ENCODE measurements around the gene ATP1B2. TPM values are rescaled to one million over a fixed set of nuclear protein-coding genes. Genes with fewer than 3 reads are reported as not detected.
A peak's percentile ranks its signal among the peaks of the same experiment; 100 is the strongest.
"Not testable (repeated sequence)": the region's sequence is repeated elsewhere in the genome, so short reads cannot be mapped to it uniquely, and the experiment has no call there.

ATP1B2 gene
- total RNA-seq, 2 experiments from 2014 or later, result 0.08 TPM; not detected in 1

DNA sequence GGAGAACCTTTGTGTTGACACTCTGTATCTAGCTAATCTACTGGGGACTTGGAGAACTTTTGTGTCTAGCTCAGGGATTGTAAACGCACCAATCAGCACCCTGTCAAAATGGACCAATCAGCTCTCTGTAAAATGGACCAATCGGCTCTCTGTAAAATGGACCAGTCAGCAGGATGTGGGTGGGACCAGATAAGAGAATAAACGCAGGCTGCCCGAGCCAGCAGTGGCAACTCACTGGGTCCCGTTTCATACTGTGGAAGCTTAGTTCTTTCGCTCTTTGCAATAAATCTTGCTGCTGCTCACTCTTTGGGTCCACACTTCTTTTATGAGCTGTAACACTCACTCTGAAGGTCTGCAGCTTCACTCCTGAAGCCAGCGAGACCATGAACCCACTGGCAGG, 9.1 kb upstream of the ATP1B2 start:
- H3K27ac Mint-ChIP-seq, result peak overlapping the region; percentile 62
- POLR2A ChIA-PET, result interaction anchor here (0.6 to 1.2 kb wide), 4 partner anchors 16 to 64 kb away, joined by 3 to 5 read pairs (median 4); partner anchors contain the start of genes TP53 and WRAP53
- CTCF ChIA-PET, result interaction anchor here (0.9 to 1.5 kb wide), 3 partner anchors 9 to 53 kb away, joined by 3 to 7 read pairs (median 3); no protein-coding TSS in a partner anchor
- H3K4me3 Mint-ChIP-seq, result peak overlapping the region; percentile 59
- H3K36me3 Mint-ChIP-seq (ENCODE audit: low read depth); H3K27me3 Mint-ChIP-seq; H3K9me3 Mint-ChIP-seq: not testable (repeated sequence)
- peaks cover 24% of the 10 kb centered on the region for H3K4me1 Mint-ChIP-seq
- DNase-seq, result peak; percentile 39

DNA sequence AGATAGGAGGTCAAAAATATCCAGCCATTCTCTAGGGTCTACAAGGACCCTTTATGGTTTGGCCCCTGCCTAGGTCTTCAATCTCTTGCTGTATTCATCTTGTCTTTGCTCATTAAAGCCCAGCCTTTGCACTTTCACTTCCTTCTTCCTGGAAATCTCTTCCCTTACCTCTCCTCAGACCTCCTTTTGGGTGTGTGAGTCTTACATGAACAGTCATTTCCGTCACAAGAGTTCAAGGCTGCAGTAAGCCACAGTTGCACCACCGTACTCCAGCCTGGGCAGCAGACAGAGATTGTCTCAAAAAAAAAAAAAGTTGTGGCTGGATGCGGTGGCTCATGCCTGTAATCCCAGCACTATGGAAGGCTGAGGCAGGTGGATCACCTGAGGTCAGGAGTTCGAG, 6.0 kb upstream of the ATP1B2 start:
- ChIA-PET POLR2A (no interaction called here), CTCF (no interaction called here)
- H3K4me1 Mint-ChIP-seq, result peaks cover 25% of the 10 kb centered on the region
- no peak overlapping the region for H3K4me3 Mint-ChIP-seq
- no peak for DNase-seq
- peak overlapping the region; percentile 7 for H3K27ac Mint-ChIP-seq
- no peaks in the 10 kb centered on the region for H3K36me3 Mint-ChIP-seq (ENCODE audit: low read depth)
- H3K27me3 Mint-ChIP-seq, result peaks cover 12% of the 10 kb centered on the region
- H3K9me3 Mint-ChIP-seq, result peaks cover 2% of the 10 kb centered on the region

DNA sequence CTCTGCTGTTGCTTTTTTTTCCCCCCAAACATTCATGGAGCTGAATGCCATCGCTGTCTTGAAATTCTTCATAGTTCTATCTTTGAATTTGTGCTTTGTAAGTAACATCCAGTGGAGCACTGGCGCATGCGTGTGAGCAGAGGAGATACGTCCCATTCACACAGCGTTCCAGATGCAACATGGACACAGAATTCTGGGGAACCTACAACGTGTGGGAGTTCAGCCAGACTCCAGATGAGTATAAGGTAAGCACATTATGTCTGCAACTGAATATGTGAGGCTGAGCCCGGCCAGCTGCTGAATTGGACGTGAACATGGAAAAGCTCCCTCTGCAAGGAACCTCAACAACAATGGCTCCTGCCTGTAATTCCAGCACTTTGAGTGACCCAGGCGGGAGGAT, 4.3 kb upstream of the ATP1B2 start:
- POLR2A ChIA-PET, result no interaction called here
- CTCF ChIA-PET, result interaction anchor here (0.6 kb wide), 1 partner anchor 13 kb away, joined by 3 read pairs; no protein-coding TSS in a partner anchor
- Mint-ChIP-seq H3K4me3 (no peak overlapping the region), H3K36me3 (ENCODE audit: low read depth) (no peaks in the 10 kb centered on the region), H3K27ac (no peak overlapping the region), H3K4me1 (peaks cover 35% of the 10 kb centered on the region), H3K27me3 (peaks cover 26% of the 10 kb centered on the region), H3K9me3 (peaks cover 1% of the 10 kb centered on the region)
- no peak for DNase-seq

DNA sequence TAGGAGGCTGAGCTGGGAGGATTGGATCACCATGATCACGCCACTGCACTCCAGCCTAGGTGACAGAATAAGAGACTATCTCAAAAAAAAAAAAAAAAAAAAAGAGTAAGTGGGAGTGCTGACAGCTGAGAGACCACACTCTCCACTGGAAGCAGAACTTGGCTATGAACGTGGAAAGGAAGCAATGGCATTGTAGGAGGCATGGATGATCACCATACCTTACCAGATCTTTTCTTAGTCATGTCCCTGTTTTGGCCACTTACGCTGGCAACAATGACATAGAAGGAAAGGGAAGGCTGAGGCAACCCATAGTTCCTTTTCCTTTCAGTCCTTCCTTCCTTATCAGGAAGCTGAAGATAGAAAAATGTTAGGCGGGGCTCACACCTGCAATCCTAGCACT, 3.7 kb upstream of the ATP1B2 start:
- no peaks in the 10 kb centered on the region for H3K9me3 Mint-ChIP-seq
- no peak for DNase-seq
- no peak overlapping the region for H3K27ac Mint-ChIP-seq
- H3K4me3 Mint-ChIP-seq, result no peak overlapping the region
- no peaks in the 10 kb centered on the region for H3K36me3 Mint-ChIP-seq (ENCODE audit: low read depth)
- POLR2A ChIA-PET, result no interaction called here
- H3K27me3 Mint-ChIP-seq, result peaks cover 29% of the 10 kb centered on the region
- CTCF ChIA-PET, result no interaction called here
- H3K4me1 Mint-ChIP-seq, result peaks cover 30% of the 10 kb centered on the region

DNA sequence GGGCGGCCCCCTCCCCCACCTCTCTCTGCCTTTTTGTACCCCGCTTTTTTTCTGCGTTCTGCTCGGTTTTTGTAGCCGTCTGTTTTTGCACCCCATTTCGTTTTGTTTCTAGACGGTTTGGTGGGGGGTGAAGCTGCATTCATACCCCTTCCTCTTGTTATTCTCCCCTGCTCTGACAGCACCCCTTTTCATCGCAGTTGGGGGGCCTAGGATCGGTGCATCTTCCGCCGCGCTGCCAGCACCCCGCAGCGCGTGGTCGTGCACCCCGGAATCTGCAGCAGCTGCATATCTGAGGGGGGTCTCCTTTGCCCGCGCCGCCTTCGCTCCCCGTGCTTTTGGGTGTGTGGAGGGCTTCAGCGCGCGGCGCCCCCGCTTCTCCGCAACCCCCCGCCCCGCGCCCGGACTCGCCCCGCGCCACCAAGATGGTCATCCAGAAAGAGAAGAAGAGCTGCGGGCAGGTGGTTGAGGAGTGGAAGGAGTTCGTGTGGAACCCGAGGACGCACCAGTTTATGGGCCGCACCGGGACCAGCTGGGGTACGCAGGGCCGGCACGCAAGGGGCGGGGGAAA, 455 bp downstream of the ATP1B2 start:
- Mint-ChIP-seq H3K36me3 (ENCODE audit: low read depth) (no peaks in the 10 kb centered on the region), H3K27ac (no peak overlapping the region), H3K9me3 (no peaks in the 10 kb centered on the region), H3K4me1 (peaks cover 16% of the 10 kb centered on the region), H3K4me3 (peak overlapping the region; percentile 62), H3K27me3 (peaks cover 46% of the 10 kb centered on the region)
- ChIA-PET POLR2A (interaction anchor here (0.5 to 1.7 kb wide), 2 partner anchors 36 kb away, joined by 4 to 5 read pairs; partner anchors contain the start of genes FXR2, TP53 and WRAP53), CTCF (interaction anchor here (0.9 to 2.0 kb wide), 6 partner anchors 8 to 385 kb away, joined by 3 to 10 read pairs (median 4); partner anchors contain the start of genes FXR2, SAT2, SHBG and TP53)
- no peak for DNase-seq

DNA sequence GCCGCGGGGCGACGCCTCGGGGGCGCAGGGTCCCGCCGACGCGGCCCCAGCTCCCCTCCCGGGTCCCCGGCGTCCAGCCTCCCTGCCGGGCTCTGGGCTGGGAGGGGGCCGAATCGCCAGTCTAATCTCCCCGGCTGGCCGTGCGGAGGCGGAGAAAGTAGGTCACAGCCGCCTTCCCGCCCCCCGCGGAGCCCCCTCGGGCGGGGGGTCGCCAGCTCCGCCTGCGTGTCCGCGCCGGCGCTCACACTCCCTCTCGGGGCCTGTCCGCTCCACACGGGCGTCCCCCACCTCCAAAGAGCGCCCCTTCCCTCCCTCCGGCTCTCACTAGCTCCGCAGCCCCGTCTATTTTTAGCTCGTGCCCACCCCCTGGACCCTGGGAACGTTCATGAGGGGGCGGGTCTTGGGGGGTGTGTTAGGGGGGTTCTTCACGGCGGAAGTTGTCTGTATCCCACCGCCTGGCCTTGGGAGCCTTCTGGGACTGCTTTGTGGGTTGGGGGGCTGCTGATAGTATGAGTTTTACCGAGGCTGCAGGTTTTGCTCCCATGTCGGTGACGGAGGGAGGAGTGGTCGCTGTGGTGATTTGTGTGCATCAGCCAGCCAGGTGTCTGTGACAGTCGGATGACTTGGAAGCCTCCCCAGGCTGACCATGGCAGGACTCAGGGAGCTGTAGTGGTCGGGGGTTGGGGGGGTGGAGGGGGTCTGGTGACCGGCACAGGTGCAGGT, 1.1 kb downstream of the ATP1B2 start:
- CTCF ChIA-PET, result interaction anchor here (0.6 to 2.0 kb wide), 6 partner anchors 9 to 386 kb away, joined by 3 to 10 read pairs (median 4); partner anchors contain the start of genes FXR2, SAT2, TP53 and WRAP53
- no peak for DNase-seq
- no peaks in the 10 kb centered on the region for H3K9me3 Mint-ChIP-seq
- POLR2A ChIA-PET, result interaction anchor here (0.6 to 1.7 kb wide), 2 partner anchors 9 to 36 kb away, joined by 4 to 5 read pairs; partner anchors contain the start of genes TP53 and WRAP53
- no peaks in the 10 kb centered on the region for H3K36me3 Mint-ChIP-seq (ENCODE audit: low read depth)
- no peak overlapping the region for H3K27ac Mint-ChIP-seq
- H3K4me1 Mint-ChIP-seq, result peaks cover 15% of the 10 kb centered on the region
- H3K4me3 Mint-ChIP-seq, result no peak overlapping the region
- peaks cover 41% of the 10 kb centered on the region for H3K27me3 Mint-ChIP-seq

DNA sequence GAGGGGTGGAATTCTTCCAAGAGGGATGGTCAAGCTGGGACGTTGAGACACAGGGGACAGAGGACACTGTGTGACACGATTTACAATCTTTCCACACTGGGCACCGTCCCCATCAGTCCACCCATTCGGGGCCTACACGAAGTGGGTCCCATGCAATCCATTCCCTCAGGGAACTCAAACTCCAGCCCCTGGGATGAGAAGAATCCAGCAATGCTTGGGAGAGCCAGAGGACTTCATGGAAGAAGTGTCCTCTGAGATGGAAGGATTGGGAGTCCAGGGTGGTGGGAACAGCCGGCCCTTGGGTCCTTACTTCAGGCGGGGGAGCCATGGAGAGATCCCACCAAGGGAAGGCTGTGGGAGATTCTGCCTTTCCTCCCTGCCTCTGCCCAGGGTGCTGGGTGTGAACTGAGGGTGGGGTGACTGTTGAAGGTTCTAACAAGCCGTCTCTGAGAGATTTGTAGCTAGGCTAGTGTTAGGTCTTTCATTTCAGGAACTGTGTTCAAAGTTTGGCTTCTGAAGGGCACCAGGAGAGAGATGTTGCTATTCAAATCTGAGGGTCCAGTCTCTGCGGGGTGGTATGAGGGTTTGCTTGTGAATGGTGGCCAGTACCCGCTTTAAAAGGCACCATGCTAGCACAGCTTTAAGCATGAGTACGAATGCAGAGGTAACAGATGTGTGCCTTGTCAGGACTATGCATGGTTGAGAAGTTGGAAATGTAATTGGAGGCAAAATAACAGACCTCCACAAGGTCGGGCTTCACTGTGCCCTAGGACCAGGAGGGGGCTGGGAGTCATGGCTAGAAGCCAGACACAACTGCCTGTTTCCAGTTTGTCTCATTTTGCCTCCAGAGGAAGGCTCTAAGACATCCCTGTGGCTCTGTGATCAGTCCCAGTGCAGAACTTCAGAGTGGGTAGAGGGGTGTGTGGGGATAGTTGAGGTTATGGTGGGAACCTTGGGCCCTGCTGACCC, 1.9 kb downstream of the ATP1B2 start:
- Mint-ChIP-seq H3K4me1 (peaks cover 15% of the 10 kb centered on the region), H3K27me3 (peaks cover 41% of the 10 kb centered on the region), H3K4me3 (no peak overlapping the region), H3K36me3 (ENCODE audit: low read depth) (no peaks in the 10 kb centered on the region), H3K27ac (no peak overlapping the region), H3K9me3 (no peaks in the 10 kb centered on the region)
- ChIA-PET POLR2A (interaction anchor here (0.6 kb wide), 1 partner anchor 8 kb away, joined by 4 read pairs; no protein-coding TSS in a partner anchor), CTCF (interaction anchor here (0.5 to 1.3 kb wide), 3 partner anchors 15 to 86 kb away, joined by 3 to 5 read pairs (median 4); partner anchors contain the start of genes TP53 and WRAP53)
- DNase-seq, result no peak

DNA sequence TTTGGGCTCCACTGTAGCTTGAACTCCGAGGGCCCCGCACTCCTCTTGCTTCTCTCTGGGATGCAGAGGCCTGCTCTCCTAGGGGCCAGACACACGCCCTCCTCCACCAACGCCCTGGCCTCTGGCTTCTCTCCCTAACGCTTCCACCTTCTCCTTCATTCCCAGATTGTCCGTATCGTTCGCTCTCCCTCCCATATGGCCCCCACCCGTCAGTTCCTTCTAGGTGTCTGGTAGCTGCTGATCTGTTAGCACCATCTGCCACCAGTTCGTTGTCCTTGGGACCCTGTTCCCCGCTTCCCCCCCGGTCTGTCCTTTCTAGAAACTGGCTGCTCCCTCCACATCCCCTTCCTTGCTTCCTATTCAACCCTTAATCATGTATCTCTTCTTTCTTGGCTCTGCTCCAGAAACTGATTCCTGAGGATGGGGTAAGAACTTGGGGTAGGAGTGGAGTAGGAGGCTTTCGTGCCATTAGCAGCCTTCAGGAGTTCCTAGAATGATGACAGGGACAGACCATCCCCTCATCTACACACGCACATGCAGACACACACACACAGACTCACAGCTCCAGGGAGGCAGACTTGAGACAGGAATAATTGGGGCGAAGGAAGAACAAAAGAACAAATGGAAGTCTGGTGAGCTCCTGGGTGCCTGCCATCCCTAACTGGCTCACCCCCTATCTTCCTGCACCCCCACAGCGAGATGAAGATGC, 4.3 kb downstream of the ATP1B2 start:
- CTCF ChIA-PET, result interaction anchor here (0.6 to 1.3 kb wide), 3 partner anchors 17 to 264 kb away, joined by 3 to 4 read pairs (median 3); no protein-coding TSS in a partner anchor
- Mint-ChIP-seq H3K4me3 (no peak overlapping the region), H3K27ac (no peak overlapping the region), H3K27me3 (peaks cover 34% of the 10 kb centered on the region), H3K4me1 (peaks cover 12% of the 10 kb centered on the region), H3K9me3 (no peaks in the 10 kb centered on the region), H3K36me3 (ENCODE audit: low read depth) (no peaks in the 10 kb centered on the region)
- DNase-seq, result no peak
- POLR2A ChIA-PET, result no interaction called here

DNA sequence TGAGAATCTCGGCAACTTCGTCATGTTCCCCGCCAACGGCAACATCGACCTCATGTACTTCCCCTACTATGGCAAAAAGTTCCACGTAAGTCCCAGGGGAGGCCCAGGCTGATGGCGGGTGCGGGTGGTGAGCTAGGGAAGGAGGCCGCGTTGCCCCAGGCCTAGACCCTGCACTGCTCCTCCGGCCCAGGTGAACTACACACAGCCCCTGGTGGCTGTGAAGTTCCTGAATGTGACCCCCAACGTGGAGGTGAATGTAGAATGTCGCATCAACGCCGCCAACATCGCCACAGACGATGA, 4.8 kb downstream of the ATP1B2 start:
- no peaks in the 10 kb centered on the region for H3K9me3 Mint-ChIP-seq
- CTCF ChIA-PET, result interaction anchor here (1.1 to 1.3 kb wide), 2 partner anchors 18 to 263 kb away, joined by 3 to 4 read pairs; no protein-coding TSS in a partner anchor
- H3K36me3 Mint-ChIP-seq (ENCODE audit: low read depth), result no peaks in the 10 kb centered on the region
- peaks cover 29% of the 10 kb centered on the region for H3K27me3 Mint-ChIP-seq
- no peak for DNase-seq
- POLR2A ChIA-PET, result no interaction called here
- no peak overlapping the region for H3K27ac Mint-ChIP-seq
- no peak overlapping the region for H3K4me3 Mint-ChIP-seq
- peaks cover 7% of the 10 kb centered on the region for H3K4me1 Mint-ChIP-seq

DNA sequence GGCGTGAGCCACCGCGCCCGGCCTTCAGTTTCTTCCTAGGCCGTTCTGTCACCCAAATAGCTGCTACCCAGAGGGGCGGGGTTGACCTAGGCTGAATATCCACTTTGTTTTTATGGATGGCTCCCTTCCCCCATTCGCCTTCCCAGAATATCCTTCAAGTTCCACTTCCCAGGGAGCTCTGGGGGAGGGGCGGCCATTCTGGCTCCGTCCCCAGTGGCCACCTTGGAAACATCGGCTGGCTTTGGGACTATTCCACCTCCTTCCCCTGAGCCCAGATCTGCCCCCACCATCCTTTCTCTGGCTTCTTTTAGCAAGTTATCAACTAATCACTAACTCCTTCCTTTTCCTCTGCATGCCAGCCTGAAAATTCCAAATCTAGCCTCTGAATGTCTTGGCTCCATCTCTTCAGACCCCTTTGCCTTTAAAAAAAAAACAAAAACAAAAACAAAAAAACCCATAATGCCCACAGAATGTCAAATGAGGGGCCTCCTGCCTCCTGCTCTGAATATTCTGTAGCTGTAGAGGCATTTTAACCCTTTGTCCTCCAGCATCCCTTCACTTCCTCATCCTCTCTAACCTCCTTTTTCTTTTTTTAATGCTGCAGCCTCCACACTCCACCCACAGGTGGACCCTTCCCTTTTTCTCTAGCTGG, 6.4 kb downstream of the ATP1B2 start:
- POLR2A ChIA-PET, result no interaction called here
- Mint-ChIP-seq H3K9me3 (no peaks in the 10 kb centered on the region), H3K4me3 (no peak overlapping the region), H3K4me1 (no peaks in the 10 kb centered on the region), H3K27ac (no peak overlapping the region), H3K27me3 (peaks cover 18% of the 10 kb centered on the region), H3K36me3 (ENCODE audit: low read depth) (no peaks in the 10 kb centered on the region)
- DNase-seq, result no peak
- CTCF ChIA-PET, result interaction anchor here (1.0 to 1.5 kb wide), 2 partner anchors 10 to 31 kb away, joined by 3 read pairs; no protein-coding TSS in a partner anchor

DNA sequence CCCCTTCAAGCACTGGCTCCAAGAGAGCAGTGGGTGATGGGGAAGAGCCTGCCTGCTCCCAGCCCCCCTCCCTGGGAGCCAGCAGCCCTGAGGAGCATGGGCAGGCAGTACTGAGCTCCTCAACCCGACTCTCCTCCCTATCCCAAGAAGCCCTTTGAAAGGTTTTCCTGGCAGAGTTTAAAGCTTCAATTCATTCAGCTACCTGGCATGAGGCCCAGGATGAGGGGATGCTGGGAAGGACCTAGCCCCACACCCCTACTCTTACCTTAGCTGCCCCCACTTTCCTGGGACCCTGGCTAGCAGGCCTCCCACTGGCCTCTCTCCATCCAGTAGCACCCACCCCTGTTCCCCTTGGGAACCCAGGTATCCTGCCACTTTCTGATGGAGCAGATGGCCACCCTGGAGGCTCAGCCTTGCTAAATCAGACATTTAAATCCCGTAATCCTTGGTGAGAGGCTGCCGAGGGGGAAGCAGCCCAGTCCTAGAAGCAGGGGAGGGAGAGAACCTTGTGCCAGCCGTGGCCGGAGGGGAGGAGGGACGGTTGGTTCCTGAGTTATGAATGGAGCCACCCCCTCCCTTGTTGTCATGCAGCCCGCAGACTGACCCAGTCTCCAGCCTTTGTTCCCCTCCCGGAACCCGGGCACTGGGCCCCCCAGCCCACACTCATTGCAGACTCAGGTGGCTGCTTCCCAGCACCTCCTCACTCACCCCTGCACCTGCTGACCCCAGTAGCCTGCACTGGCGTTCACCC, 17.1 kb downstream of the ATP1B2 start:
- no peaks in the 10 kb centered on the region for H3K27me3 Mint-ChIP-seq

More for the DNA sequence above, 17.1 kb downstream of the ATP1B2 start:
- Mint-ChIP-seq H3K4me1 (no peaks in the 10 kb centered on the region), H3K9me3 (no peaks in the 10 kb centered on the region), H3K27ac (peak overlapping the region; percentile 36), H3K4me3 (no peak overlapping the region), H3K36me3 (ENCODE audit: low read depth) (peaks cover 30% of the 10 kb centered on the region)
- ChIA-PET CTCF (interaction anchor here (0.6 to 1.4 kb wide), 6 partner anchors 16 to 627 kb away, joined by 3 to 5 read pairs (median 4); no protein-coding TSS in a partner anchor), POLR2A (interaction anchor here (0.6 kb wide), 1 partner anchor 18 kb away, joined by 3 read pairs; no protein-coding TSS in a partner anchor)
- no peak for DNase-seq

All from activated CD4-positive, alpha-beta T cell treated with anti-CD3 and anti-CD28 coated beads, Interleukin-2, amount 10 ng/mL, durations not matched to agents 7 days and 5 days (primary cell).